SK-N-SH (cell line): ENCODE measurements around the gene MIF. TPM values are rescaled to one million over a fixed set of nuclear protein-coding genes. Genes with fewer than 3 reads are reported as not detected.

Source experiments
- CTCF ChIA-PET: fragments of 300-600, 350-600 bp; formaldehyde crosslinking; extraction: SDS; loops from one replicate; lab custom pipeline; 2021; lab: Yijun Ruan, JAX
- POLR2A ChIA-PET: fragments of 350-600 bp; sonication (Branson Sonifier 250); formaldehyde crosslinking; extraction: SDS; loops from one replicate; lab custom pipeline; 2020; ENCODE audit warnings: antibody characterized with exemption, inconsistent platforms; lab: Yijun Ruan, JAX
- DNase-seq: peaks from one replicate; pipeline ENCODE4 v3.0.0; 2012
- H2AFZ ChIP-seq: fragments of 200-600 bp; sonication (generic); 2 replicates; pipeline ENCODE4 v1.8.1; 2016; ENCODE audit warnings: antibody characterized with exemption, mild to moderate bottlenecking, low read depth
- H3F3A ChIP-seq: fragments of 200-600 bp; sonication (generic); replicated peaks from 2 replicates; pipeline ENCODE3; 2016; ENCODE audit warnings: antibody characterized with exemption, mild to moderate bottlenecking; ENCODE audit not compliant: insufficient read depth
- H3K27ac ChIP-seq, 2 experiments: fragments of 200-500 bp in 1 of 2; fragments of 200-600 bp in 1 of 2; sonication (Bioruptor generic) in 1 of 2; sonication (generic), shearing (Covaris generic) in 1 of 2; 2 replicates each; pipeline versions ENCODE4 v1.5.1 to v1.6.1; 2014 to 2016; ENCODE audit warnings: low read depth in 2 of 2, inconsistent platforms in 1 of 2, low read length in 1 of 2, mild to moderate bottlenecking in 1 of 2, mixed read lengths in 1 of 2
- H3K27me3 ChIP-seq: fragments of 200-600 bp; sonication (generic), shearing (Covaris generic); 2 replicates; pipeline ENCODE4 v1.6.1; 2016; ENCODE audit warnings: mixed run types; ENCODE audit not compliant: insufficient read depth
- H3K36me3 ChIP-seq, 2 experiments: fragments of 200-500 bp in 1 of 2; fragments of 200-600 bp in 1 of 2; sonication (Bioruptor generic) in 1 of 2; sonication (generic) in 1 of 2; replicated peaks in 1 of 2; 2 replicates each; pipeline versions ENCODE3 to v1.5.1; 2014 to 2016; ENCODE audit warnings: low read length in 1 of 2, mild to moderate bottlenecking in 1 of 2; ENCODE audit not compliant: insufficient read depth in 2 of 2, control insufficient read depth in 1 of 2
- H3K4me1 ChIP-seq, 2 experiments: fragments of 200-500 bp in 1 of 2; fragments of 200-600 bp in 1 of 2; sonication (Bioruptor generic) in 1 of 2; sonication (generic), shearing (Covaris generic) in 1 of 2; 2 replicates each; pipeline versions ENCODE4 v1.5.1 to v1.6.1; 2014 to 2016; ENCODE audit warnings: low read depth in 1 of 2, low read length in 1 of 2, mixed run types in 1 of 2; ENCODE audit not compliant: insufficient read depth in 2 of 2, control insufficient read depth in 1 of 2
- H3K4me2 ChIP-seq: fragments of 200-600 bp; sonication (generic), shearing (Covaris generic); 2 replicates; pipeline ENCODE4 v1.6.1; 2017; ENCODE audit warnings: mixed run types
- H3K4me3 ChIP-seq, 2 experiments: fragments of 200-500 bp in 1 of 2; fragments of 200-600 bp in 1 of 2; sonication (Bioruptor generic) in 1 of 2; sonication (generic), shearing (Covaris generic) in 1 of 2; 2 replicates each; pipeline versions ENCODE4 v1.5.1 to v1.8.1; 2014 to 2016; ENCODE audit warnings: low read depth in 2 of 2, inconsistent platforms in 1 of 2, low read length in 1 of 2, mild to moderate bottlenecking in 1 of 2, mixed read lengths in 1 of 2, moderate library complexity in 1 of 2
- H3K79me2 ChIP-seq: fragments of 200-600 bp; sonication (generic); 2 replicates; pipeline ENCODE4 v1.8.1; 2017; ENCODE audit warnings: mild to moderate bottlenecking; ENCODE audit not compliant: insufficient read depth
- H3K9ac ChIP-seq: fragments of 200-600 bp; sonication (generic); 2 replicates; pipeline ENCODE4 v1.6.1; 2017; ENCODE audit warnings: mixed run types
- H3K9me2 ChIP-seq: fragments of 200-600 bp; sonication (generic); 2 replicates; pipeline ENCODE4 v1.6.1; 2017; ENCODE audit warnings: mixed run types
- H3K9me3 ChIP-seq: fragments of 200-600 bp; sonication (generic); 2 replicates; pipeline ENCODE4 v1.6.1; 2017; ENCODE audit warnings: mixed run types, mild to moderate bottlenecking, moderate library complexity
- H4K20me1 ChIP-seq: fragments of 200-600 bp; sonication (generic); 2 replicates; pipeline ENCODE4 v1.6.1; 2017; ENCODE audit warnings: mild to moderate bottlenecking, mixed run types; ENCODE audit not compliant: insufficient read depth
- ELF1 ChIP-seq: IDR thresholded peaks from 2 replicates; pipeline ENCODE4 v1.4.0; 2012
- FOXJ3 ChIP-seq: sonication (generic); formaldehyde crosslinking; IDR thresholded peaks from 2 replicates; pipeline ENCODE4 v1.5.1; 2020; ENCODE audit warnings: mild to moderate bottlenecking, missing genetic modification reagents
- FOXM1 ChIP-seq: IDR thresholded peaks from 2 replicates; pipeline ENCODE4 v1.4.0; 2012; ENCODE audit warnings: low read depth, mild to moderate bottlenecking
- GATA2 ChIP-seq: sonication (generic); formaldehyde crosslinking; IDR thresholded peaks from 2 replicates; pipeline ENCODE4 v1.5.0; 2020; ENCODE audit warnings: mild to moderate bottlenecking, missing genetic modification reagents
- JUND ChIP-seq: IDR thresholded peaks from 2 replicates; pipeline ENCODE4 v1.4.0; 2012
- MAX ChIP-seq: IDR thresholded peaks from 2 replicates; pipeline ENCODE4 v1.4.0; 2012; ENCODE audit warnings: low read depth
- NFIC ChIP-seq: IDR thresholded peaks from 2 replicates; pipeline ENCODE4 v1.4.0; 2012; ENCODE audit warnings: borderline replicate concordance
- POLR2AphosphoS5 ChIP-seq: IDR thresholded peaks from 2 replicates; pipeline ENCODE4 v1.6.1; 2012; ENCODE audit warnings: low read depth, low read length
- RAD21 ChIP-seq: IDR thresholded peaks from 2 replicates; pipeline ENCODE4 v1.6.1; 2012; ENCODE audit warnings: mild to moderate bottlenecking, low read length
- RCOR1 ChIP-seq: fragments of 150-350 bp; IDR thresholded peaks from 2 replicates; pipeline ENCODE4 v1.6.1; 2017; ENCODE audit warnings: antibody characterized with exemption, low read length
- REST ChIP-seq: IDR thresholded peaks from 2 replicates; pipeline ENCODE4 v1.6.1; 2012; ENCODE audit warnings: mild to moderate bottlenecking, low read depth, low read length, moderate library complexity
- RFX5 ChIP-seq: IDR thresholded peaks from 2 replicates; pipeline ENCODE4 v1.6.1; 2012; ENCODE audit warnings: mild to moderate bottlenecking, improper control_type of control experiment, low read length
- SIN3A ChIP-seq: IDR thresholded peaks from 2 replicates; pipeline ENCODE4 v1.6.1; 2012; ENCODE audit warnings: low read depth, mild to moderate bottlenecking, low read length, moderate library complexity, borderline replicate concordance
- TCF12 ChIP-seq: IDR thresholded peaks from 2 replicates; pipeline ENCODE4 v1.4.0; 2012
- USF1 ChIP-seq: IDR thresholded peaks from 2 replicates; pipeline ENCODE4 v1.4.0; 2012; ENCODE audit warnings: low read depth, borderline replicate concordance
- YY1 ChIP-seq: IDR thresholded peaks from 2 replicates; pipeline ENCODE4 v1.4.0; 2012; ENCODE audit warnings: low read depth, mild to moderate bottlenecking
- WGBS: methylation state at CpG from one replicate; pipeline ENCODE4 v1.1.6; 2017; ENCODE audit warnings: low lambda C conversion rate; 5-methylcytosine and 5-hydroxymethylcytosine counted together
- polyA plus RNA-seq, 3 experiments: library from polyadenylated mRNA; depleted of rRNA; stranded (reverse); fragments of >200 nt; gene quantifications; 2 replicates each; pipeline ENCODE4 v1.2.3, GENCODE V29; 2012

Gene MIF
- polyA plus RNA-seq, 1 of the 3 experiments (the other 2 are of a cell fraction): 565 TPM

- Histone ChIP-seq H3K36me3 (peaks cover 21 to 23% of the 10 kb centered on the region in 2 experiments), H3K79me2 (peaks cover 25% of the 10 kb centered on the region; the same call in 1 of the 2 replicates)
- no peak for TF ChIP-seq TCF12
- TF ChIP-seq SIN3A: no peak
- no peak for TF ChIP-seq FOXJ3 (CRISPR knock-in tag)
- TF ChIP-seq USF1: no peak
- TF ChIP-seq RAD21: no peak
- no peak for TF ChIP-seq MAX
- no peak for TF ChIP-seq FOXM1
- no peak for TF ChIP-seq GATA2 (CRISPR knock-in tag)
- TF ChIP-seq NFIC: no peak
- no peak; the same call in 1 of the 2 replicates for TF ChIP-seq POLR2AphosphoS5
- TF ChIP-seq YY1: no peak
- no peak for TF ChIP-seq JUND
- no peak for TF ChIP-seq ELF1
- no peak for TF ChIP-seq RFX5
- TF ChIP-seq REST: no peak
- no peak for TF ChIP-seq RCOR1
- TF ChIP-seq, all 33 proteins: peak for 0
- peak overlapping the region; percentile 95 for H3K9ac ChIP-seq
- no peak overlapping the region for H2AFZ ChIP-seq
- H4K20me1 ChIP-seq: peaks cover 9% of the 10 kb centered on the region; the same call in 1 of the 2 replicates
- CTCF ChIA-PET: interaction anchor here (0.9 to 1.3 kb wide), 4 partner anchors 9 to 46 kb away, joined by 3 to 7 read pairs (median 4); no protein-coding TSS in a partner anchor
- H3K4me1 ChIP-seq: peaks cover 10 to 33% of the 10 kb centered on the region in 2 experiments; a peak in 2 of 4 replicates
- H3F3A ChIP-seq: no peaks in the 10 kb centered on the region
- H3K27ac ChIP-seq: peak overlapping the region; percentile 84 to 96; a peak in 3 of 4 replicates
- POLR2A ChIA-PET: interaction anchor here (2.0 kb wide), 1 partner anchor 18 kb away, joined by 8 read pairs; no protein-coding TSS in a partner anchor
- H3K9me2 ChIP-seq: no peaks in the 10 kb centered on the region
- H3K4me2 ChIP-seq: peak overlapping the region; percentile 89
- 67% methylated on average over 15 of the region's 16 CpGs for WGBS
- H3K27me3 ChIP-seq: no peaks in the 10 kb centered on the region
- no peak for DNase-seq
- peak overlapping the region; percentile 79 to 85 for H3K4me3 ChIP-seq
- H3K9me3 ChIP-seq: no peaks in the 10 kb centered on the region
Observed at GRCh38 chr22:23895599-23896144, 1.5 kb downstream of the MIF start.
